ENCODE data around the gene SEMA3C.

Gene SEMA3C

DNA sequence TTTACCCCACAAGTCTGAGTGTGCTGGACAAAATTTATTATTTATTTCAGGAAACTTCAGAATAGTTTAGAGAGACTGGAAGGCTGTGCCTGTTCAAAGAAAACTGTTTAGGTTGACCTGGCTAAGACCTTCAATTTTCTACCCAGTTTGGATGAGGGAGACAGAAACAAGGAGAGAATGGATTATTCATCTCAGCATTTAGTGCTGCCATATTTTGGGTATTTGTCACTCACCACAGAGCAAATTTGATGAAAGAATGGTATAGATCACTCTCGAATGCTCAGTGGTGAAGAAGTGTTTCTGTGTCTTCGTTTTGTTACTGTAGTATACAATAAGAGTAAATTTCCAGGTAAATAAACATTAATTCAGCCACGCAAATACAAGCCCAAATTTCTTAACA is 71.8 kb downstream of the SEMA3C start:
- DNase-seq (ENCODE audit: low spot score): no peak
- TF ChIP-seq, protein P1, sequence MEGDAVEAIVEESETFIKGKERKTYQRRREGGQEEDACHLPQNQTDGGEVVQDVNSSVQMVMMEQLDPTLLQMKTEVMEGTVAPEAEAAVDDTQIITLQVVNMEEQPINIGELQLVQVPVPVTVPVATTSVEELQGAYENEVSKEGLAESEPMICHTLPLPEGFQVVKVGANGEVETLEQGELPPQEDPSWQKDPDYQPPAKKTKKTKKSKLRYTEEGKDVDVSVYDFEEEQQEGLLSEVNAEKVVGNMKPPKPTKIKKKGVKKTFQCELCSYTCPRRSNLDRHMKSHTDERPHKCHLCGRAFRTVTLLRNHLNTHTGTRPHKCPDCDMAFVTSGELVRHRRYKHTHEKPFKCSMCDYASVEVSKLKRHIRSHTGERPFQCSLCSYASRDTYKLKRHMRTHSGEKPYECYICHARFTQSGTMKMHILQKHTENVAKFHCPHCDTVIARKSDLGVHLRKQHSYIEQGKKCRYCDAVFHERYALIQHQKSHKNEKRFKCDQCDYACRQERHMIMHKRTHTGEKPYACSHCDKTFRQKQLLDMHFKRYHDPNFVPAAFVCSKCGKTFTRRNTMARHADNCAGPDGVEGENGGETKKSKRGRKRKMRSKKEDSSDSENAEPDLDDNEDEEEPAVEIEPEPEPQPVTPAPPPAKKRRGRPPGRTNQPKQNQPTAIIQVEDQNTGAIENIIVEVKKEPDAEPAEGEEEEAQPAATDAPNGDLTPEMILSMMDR (IDR thresholded peaks at IDR 0.05; ENCODE audit: extremely low read depth, insufficient read depth, missing control alignments): no peak
- in situ Hi-C loops (cut with MboI; ENCODE audit: low pct_unique_long_range_greater_than_20kb, low sequenced_read_pairs, unreplicated experiment): no loop called here

DNA sequence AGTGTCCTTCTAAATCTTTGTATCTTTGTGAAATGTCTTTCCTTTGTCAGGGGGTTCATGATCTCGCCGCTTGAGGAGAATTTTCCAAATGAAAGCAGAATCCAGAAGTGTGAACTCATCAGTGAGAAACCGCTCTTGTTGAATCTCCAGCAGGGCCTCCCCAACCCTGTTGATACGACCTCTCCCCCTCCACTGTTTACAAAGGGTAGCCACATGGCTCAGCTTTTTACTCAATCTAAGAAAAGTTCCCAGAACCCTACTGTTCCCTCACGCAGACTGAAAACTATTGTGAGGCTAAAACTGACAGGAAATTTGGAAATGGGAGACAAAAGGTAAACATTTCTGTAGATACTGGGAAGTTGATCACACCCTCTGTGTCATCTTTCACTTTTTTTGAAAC is 73.9 kb downstream of the SEMA3C start:
- TF ChIP-seq, protein P1 (IDR thresholded peaks at IDR 0.05; ENCODE audit: extremely low read depth, insufficient read depth, missing control alignments): no peak
- in situ Hi-C loops (cut with MboI; ENCODE audit: low pct_unique_long_range_greater_than_20kb, low sequenced_read_pairs, unreplicated experiment): no loop called here

DNA sequence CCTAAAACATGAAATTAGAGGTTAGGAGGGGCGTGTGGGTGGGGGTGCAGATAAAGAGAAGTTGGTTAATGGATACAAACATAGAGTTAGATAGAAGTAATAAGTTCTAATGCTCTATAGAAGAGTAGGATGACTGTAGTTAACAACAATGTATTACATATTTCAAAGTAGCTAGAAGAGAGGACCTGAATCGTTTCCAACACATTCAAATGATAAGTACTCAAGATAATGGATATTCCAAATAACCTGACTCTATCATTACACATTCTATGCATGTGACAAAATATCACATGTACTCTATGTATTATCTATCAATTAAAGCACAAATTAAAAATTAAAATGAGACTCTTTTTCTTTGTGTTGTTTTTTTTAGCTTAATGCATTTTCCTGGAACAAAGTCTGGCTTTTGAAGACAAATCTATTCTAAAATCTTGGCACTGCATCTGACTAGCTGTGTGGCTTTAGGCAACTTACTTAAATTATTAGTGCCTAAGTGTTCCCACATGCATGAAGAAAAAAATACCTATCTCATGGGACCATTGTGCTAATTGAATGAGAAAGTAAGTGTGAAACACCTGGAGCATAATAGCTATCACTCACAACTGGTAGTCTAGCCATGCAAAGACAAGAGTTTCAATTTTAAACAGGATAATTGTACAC is 75.7 kb downstream of the SEMA3C start:
- DNase-seq (ENCODE audit: low spot score): no peak
- in situ Hi-C loops (cut with MboI; ENCODE audit: low pct_unique_long_range_greater_than_20kb, low sequenced_read_pairs, unreplicated experiment): no loop called here
- TF ChIP-seq, protein P1 (IDR thresholded peaks at IDR 0.05; ENCODE audit: extremely low read depth, insufficient read depth, missing control alignments): no peak

More for the DNA sequence above, 73.9 kb downstream of the SEMA3C start:
- no peak for DNase-seq (ENCODE audit: low spot score)

DNA sequence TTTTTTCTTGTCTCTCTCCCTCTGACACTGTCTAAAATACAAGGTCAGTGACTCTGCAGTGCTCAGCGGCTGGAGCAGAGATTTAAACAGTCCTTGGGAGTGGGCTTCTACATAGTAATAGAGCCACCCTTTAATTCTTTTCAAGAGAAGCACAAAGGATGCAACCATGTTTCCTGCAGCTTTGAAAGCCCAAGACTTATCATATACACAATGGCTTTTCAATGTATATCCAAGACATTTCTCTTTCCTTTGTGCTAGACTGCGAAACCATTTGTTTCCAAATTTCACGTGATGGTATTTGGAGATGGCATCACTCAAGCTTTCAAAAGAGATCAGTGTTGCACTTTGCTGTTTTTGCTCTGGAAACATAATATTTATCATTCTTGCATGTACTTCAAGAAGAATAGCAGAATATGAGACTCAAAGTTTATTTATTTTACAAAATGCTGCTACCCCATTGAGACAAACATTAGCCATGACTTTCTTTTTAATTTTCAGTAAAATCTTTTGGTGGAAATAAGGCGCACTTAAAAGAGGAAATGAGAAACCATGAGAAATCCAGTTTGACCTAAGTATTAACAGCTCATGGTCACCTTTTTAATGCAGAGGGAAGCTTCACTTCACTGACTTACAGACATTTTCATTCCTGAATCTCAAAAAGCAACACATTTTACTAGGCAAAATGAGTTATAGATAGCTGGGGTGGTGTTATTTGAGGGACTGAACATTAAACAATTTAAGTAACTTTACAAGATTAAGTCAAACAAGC is 76.6 kb downstream of the SEMA3C start:
- in situ Hi-C loops (cut with MboI; ENCODE audit: low pct_unique_long_range_greater_than_20kb, low sequenced_read_pairs, unreplicated experiment): no loop called here
- no peak for DNase-seq (ENCODE audit: low spot score)
- TF ChIP-seq, protein P1 (IDR thresholded peaks at IDR 0.05; ENCODE audit: extremely low read depth, insufficient read depth, missing control alignments): no peak

DNA sequence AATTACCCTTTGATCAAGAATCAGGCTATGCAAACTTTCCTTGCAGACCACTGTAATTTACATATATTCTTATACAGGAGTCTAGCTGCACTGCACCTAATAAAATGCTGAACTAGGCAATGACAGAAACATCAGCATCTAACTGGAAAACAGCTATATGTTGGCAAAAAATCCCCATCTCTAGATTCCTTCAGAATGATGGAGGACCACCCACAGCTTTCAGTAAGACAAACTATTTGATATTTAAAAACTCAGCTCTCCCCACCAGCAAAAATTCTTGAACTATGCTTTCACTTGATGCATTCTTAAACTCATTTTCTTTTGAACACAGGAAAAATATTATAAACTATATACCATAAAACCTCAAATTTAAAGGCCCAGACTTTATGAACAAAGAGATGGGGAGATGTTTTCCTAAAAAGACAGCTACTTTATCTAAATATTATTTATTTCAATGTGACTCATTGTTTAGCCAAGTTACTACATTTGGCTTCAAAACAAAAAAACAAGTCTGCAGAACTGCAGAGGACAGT is 77.4 kb downstream of the SEMA3C start:
- no peak for DNase-seq (ENCODE audit: low spot score)
- TF ChIP-seq, protein P1 (IDR thresholded peaks at IDR 0.05; ENCODE audit: extremely low read depth, insufficient read depth, missing control alignments): no peak
- in situ Hi-C loops (cut with MboI; ENCODE audit: low pct_unique_long_range_greater_than_20kb, low sequenced_read_pairs, unreplicated experiment): no loop called here

DNA sequence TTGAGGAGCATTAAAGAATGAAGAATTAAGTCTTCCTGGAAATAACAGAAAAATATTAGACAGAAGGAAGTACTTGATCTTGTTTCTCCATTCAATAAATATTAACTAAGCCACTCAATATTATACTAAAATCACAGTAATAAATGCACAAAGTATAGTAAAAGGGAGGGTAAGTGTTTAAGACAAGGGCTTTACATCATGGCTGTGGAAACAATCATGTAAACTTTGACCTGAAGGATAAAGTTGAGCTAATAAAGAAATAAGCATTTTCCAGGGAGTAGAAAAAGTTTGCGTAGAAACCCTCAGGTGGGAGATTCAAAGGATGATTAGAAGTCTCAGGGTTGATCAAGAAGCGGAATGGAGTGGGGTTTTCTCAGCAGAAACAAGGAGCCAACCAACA is 78.2 kb downstream of the SEMA3C start:
- in situ Hi-C loops (cut with MboI; ENCODE audit: low pct_unique_long_range_greater_than_20kb, low sequenced_read_pairs, unreplicated experiment): no loop called here
- no peak for DNase-seq (ENCODE audit: low spot score)
- TF ChIP-seq, protein P1 (IDR thresholded peaks at IDR 0.05; ENCODE audit: extremely low read depth, insufficient read depth, missing control alignments): no peak

Data from GM13977 (cell line).